Activated T-helper 9 cell treated with anti-CD3 and anti-CD28 coated beads, Interleukin-2, amount 50 U/mL, for 16 hours (primary cell): ENCODE results near the gene INSC.
"Not testable (repeated sequence)": the region's sequence is repeated elsewhere in the genome, so short reads cannot be mapped to it uniquely, and the experiment has no call there.

Experiments
- DNase-seq: peaks from one replicate; pipeline ENCODE4 v3.0.0-alpha.2; 2020; ENCODE audit warnings: low read depth

The INSC gene, protein sequence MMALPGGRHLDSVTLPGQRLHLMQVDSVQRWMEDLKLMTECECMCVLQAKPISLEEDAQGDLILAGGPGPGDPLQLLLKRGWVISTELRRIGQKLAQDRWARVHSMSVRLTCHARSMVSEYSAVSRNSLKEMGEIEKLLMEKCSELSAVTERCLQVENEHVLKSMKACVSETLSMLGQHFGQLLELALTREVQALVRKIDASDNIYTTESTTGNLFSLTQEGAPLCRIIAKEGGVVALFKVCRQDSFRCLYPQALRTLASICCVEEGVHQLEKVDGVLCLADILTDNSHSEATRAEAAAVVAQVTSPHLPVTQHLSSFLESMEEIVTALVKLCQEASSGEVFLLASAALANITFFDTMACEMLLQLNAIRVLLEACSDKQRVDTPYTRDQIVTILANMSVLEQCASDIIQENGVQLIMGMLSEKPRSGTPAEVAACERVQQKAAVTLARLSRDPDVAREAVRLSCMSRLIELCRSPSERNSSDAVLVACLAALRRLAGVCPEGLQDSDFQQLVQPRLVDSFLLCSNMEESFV

GRCh38 chr11:15114501-15115475, at the start of gene INSC:
Gene INSC (plus strand): TSS chr11:15114923. CDS start chr11:15149175, 34,252 bp downstream.
- DNase-seq = no peak

DNA sequence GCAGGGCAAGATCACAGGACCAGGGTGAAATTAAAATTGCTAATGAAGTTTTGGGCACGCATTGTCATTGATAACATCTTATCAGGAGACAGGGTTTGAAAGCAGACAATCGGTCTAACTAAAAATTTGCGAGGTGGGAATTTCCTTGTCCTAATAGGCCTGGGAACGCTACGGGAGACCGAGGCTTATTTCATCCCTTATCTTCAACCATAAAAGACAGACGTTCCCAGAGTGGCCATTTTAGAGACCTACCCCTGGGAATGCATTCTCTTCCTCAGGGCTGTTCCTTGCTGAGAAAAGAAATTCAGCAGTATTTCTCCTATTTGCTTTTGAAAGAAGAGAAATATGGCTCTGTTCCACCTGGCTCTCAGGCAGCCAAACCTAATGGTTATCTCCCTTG, 45.0 kb upstream of the INSC start:
- DNase-seq = not testable (repeated sequence)

DNA sequence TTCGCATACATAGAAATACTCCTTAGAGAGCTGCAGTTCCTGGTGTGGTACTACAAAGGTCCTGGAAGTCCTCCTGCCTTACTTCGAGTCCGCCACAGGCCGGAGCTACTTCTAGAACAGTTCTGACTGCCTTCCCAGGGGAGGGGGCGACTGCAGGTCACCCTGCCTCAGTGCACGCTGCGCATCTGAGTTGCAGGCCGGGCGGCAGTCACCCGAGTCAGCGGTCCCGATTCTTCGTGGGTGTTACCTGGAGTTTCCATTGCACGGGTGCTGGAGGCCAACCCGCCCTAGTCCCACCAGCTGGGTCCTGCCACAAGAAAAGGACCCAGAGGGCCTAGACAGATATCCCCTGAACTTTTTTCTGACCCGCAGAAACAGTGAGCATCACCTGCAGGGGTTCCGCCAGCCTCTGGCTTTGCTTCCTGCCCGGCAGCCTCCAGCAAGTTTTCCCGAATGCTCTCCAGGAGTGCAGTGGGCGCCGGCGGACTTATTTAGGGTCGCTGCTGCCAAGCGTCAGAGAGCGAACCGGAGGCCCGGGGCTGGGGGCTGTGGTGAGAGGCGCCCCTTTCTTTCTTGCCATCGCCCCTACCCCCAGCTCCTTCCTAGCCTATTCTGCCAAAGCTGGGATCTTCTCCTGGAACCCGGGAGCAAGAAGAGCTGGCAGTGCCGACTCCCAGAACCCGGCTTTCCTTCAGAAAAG, 43.0 kb upstream of the INSC start:
- no peak for DNase-seq

DNA sequence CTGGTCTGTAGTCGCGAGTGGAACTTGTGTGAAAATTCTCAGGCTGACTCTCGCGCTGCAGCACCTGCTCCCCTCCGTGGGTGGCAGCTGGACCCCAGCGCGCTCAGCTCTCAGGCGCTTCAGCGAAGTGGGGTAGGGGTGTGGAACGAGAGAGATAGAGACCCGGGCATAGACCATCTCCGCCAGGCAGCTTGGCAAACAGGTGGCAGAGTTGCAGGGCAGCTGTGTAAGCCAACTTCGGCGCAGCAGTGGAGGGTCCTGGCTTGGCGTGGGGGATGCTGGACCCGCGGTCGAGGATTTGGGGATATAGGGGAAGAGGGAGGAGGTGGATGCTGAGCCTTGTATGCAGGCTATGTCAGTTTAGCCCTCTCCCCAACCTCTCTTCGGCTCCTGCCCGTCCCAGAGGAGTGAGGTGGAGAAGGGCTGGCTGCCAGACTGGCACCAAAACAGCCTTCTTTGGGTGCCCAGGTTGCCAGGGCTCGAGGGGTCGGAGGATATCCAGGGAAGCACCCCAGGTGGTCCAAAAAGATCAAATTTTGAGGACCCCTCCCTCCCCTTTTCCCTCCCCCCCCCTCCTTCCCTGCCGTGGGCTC, 42.1 kb upstream of the INSC start:
- DNase-seq = no peak

DNA sequence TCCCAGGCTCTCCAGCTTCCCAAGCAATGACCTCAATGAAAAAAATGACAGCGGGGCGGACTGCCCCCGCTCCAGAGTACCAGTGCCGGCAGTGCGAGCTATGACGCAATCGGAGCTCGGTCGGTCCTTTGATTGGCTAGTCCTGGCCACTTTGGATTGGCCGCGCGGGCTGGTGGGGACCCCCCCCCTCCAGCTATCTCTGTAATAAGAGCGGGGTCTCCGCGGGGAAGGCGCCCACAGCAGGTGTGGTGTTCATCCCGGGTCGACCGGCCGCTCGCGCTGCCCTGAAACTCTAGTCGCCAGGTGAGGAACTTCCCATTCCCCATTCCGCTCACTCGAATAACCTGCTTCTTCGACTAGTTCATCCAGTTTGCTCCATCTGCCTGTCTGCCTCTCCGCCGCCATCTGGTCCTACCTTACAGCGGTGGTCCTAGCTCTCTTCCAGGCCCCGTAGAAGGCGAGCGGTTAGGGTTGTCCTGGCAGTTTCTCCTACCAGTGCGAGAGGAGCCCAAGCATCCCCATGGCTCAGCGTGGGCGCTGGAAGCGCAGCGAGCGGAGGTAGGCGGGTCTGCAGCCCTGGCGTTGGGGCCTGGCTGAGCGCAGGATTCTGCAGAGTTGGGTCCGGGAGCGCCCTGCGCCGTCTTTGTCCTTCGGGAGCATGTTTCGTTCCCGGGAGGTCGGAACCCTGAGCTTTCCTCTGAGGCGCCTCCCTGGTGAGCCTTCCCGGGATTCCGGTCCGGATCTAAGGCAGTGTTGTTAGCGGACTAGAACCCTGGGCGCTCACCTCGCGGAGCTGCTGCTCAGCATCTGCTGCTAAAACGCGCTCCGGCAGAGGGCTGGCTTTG, 41.1 kb upstream of the INSC start, which contains the start of gene CALCB:
Gene CALCB, plus strand, starts transcription at position 233 of the 845 bp plus-strand sequence. CDS start 1,126 bp downstream, outside the sequence.
- DNase-seq = no peak

DNA sequence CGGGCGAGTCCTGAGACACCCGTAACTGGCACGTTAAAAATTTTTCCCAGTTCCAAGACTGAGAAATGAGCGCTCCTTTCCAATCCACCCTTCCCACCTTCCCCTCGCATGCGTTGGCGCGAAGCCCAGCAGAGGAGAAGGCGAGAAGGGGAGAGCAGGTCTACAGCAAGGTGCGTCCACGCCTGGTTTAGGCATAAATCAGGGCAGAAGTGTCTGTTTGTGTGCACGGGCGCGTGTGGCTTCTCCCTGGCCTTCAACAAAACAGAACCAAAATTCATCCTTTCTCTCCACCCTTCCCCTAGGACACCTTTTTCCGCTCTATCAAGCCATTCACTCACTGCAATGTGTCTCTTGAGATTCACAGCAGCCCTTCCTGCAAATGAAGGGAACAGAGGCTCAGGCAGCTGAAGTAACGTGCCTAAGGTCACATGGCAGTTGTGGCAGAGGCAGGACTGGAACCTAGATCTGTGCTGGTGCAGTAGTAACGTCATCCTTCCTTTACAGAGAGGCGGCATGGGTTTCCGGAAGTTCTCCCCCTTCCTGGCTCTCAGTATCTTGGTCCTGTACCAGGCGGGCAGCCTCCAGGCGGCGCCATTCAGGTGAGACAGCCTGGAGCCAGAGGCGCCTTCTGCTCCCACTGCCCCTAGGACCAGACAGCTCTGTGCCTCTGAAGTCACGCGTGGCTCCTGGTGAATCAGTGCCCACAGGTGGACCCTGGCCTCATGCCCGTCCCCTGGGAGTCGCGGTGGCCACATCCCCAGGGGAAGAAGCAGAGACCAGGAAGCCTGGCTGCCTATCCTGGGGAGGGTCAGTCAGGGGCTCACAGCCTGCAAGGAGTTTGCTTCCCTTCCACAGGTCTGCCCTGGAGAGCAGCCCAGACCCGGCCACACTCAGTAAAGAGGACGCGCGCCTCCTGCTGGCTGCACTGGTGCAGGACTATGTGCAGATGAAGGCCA, 40.2 kb upstream of the INSC start:
- peak; percentile 74 for DNase-seq

GRCh38 chr11:15075162-15075526, 39.6 kb upstream of the INSC start:
- DNase-seq = no peak

DNA sequence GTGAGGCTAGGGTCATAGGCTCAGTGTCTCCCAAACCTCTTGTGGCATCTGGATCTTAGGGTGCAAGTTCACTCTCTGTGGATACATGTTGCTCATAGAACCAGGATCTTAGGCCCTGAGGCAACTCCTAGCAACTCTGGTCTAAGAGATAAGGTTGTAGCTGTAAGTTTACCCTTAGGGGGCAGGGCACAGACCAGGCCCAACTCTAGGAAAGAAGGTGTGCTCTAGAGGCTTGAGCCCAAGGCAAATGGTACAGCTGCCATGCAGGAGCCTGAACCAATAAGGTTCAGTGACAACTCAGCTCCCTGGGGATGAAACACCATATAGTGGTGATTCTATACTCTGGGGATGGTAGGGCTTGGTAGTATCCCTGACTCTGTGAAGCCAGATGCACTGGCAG, 23.5 kb upstream of the INSC start:
- no peak for DNase-seq

DNA sequence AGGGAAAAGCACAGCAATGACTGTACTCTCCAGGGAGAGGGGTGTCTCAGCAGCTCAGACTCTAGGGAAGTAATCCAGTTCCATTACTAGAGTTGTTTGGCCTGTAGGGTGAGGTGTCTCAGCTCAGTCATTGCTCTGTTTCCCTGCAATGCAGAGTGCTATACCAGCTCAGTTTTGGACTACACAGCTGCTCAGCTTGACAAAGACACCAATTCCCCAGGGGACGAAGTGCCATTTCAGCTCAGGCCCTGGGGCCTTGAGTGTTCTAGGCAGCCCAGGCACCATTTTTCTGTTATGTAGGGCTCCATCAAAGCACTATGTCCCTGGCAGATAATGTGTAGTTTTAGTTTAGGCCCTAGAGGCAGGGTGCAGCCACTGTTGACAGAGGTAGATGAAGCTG, 23.1 kb upstream of the INSC start:
- no peak for DNase-seq

DNA sequence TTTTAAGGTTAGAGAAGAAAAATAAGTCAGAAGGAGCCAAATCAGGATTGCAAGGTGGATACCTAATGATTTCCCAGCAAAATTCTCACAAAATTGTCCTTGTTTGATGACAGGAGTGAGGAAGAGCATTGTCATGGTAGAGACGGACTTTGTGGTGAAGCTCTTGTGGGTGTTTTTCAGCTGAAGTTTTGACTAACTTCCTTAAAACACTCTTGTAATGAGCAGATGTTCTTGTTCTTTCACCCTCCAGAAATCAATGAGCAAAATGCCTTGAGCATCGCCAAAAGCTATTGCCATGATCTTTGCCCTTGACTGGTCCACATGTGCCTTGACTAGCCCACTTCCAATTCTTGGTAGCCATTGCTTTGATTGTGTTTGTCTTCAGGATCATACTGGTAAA, 21.3 kb upstream of the INSC start:
- DNase-seq = no peak

GRCh38 chr11:15095736-15096228, 18.9 kb upstream of the INSC start:
- DNase-seq = no peak

DNA sequence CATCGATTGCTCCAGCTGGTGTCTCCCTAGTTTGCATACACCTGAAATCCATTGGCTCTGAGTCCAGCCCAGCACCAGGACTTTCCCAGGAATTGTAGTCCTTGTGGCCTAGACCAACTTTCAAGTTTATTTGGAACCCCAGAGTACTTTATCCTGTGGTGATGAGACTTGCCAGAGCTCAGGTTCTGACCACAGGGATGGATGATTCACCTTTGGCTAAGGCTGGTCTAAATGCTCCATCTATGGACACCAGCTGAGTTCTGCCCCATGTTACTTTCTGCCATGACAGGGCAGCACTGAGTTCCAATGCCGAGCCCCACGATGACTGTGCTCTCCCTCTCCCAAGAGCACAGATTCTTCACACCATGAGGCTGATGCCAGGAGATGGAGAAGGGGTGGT, 17.3 kb upstream of the INSC start:
- DNase-seq = no peak

DNA sequence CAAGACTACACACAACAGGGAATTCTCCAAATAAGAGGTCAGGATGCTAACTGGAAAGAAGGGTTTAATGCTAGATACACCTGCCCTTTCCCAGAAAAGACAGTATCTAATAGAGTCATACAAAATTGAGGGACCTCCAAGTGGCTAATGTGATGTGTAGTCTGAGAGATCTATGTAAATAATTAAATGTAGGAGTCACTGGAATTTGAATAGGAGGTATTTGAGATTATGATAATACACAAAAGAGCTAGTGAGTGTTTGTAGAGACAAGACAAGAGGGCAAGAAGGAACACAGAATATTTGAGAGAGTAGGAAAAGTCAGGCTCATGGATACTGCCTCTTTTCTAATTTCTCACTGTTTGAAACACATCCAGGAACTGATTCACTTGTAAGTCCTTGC, 15.5 kb upstream of the INSC start:
- no peak for DNase-seq

GRCh38 chr11:15101072-15101709, 13.5 kb upstream of the INSC start:
- peak; percentile 10 for DNase-seq

DNA sequence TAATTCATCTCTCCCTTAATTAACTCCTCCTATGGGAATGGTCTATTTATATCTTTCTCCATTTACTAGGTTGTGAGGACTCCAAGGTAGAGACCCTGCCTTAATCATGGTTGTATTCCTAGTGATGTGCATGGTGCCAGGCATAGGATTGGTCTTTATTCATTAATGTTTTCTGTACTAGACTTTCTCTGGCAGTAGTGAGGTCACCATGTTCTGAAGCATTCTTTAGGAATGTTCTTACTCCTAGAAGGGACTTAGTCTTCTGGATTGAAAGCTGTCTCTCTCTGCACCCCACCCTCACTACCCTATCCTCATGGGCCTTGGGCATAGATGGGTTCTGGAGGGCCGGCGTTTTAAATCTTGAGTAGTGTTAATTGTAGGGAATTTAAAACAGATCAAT, 10.6 kb upstream of the INSC start:
- DNase-seq = no peak

DNA sequence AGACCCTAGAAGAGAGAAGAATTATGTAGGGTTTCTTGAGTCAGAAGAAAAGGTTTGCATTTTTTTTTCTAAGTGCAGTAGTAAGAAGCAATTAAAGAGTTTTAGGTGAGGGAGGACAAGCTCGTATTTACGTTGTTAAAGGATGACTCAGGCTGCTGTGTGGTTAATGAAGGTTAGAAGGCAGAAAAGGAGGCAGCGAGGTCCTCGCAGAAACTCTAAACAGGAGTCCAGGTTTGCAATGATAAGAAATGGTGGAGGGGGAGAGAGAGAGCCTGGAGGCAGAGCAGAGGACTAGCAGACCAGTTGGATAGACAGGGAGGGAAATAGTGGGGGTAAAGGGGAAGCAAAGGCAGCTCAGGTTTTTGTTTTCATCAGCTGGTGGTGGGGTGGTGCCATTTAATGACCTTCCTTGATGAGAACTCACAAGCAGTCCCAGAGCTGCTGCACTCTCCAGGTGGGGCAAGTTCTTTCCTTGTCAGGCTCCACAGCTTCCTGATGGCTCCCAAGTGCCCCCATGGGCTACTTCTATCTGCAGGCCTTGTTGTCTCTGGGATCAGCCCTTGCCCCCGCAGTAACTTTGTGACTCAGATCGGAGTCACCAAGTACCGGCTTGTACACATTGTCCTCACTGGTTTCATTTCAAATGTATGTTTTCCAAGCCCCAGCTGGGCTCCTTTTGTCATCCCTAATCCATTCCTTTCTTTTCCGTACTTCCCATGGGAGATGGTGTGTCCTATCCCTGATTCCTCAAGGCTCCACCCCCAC, 8.3 kb upstream of the INSC start:
- no peak for DNase-seq

DNA sequence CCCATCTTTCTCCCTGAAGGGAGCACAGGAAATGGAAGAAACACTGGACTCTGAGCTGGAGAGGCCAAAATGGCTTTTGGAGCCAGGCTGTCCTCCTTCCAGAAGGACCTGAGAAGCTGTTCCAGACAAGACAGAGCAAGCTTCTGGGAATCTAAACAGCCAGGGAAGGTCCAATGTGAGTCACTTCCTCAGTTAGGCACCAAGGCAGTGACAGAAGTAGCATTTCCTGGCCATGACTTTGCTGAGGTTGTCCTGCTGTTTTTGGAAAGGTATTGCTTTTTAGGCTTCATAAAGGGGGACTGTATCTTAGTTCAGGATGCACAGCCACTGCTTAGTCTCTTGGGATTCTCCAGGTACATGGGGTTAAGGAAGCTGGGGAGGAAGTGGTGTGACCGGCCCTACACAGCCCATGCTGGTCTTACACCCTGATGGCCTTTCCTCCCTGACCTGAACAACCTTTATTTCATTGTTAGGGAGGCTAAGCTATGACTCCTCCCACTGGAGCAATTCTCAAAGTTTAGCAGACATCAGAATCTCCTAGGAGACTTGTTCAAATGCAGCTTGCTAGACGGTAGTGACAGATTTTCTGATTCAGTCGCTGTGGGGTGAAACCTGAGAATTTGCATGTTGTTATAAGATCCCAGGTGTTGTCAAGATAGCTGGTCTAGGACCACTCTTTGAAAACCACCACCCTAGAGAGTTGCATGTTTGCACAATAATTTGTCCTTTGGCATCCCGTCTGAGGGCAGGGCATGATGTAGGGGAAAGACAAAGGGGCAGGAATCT, 6.8 kb upstream of the INSC start:
- DNase-seq = no peak
